ENCODE data around the gene TIMM23B.
"Not testable (repeated sequence)": the region's sequence is repeated elsewhere in the genome, so short reads cannot be mapped to it uniquely, and the experiment has no call there.

Gene TIMM23B, protein sequence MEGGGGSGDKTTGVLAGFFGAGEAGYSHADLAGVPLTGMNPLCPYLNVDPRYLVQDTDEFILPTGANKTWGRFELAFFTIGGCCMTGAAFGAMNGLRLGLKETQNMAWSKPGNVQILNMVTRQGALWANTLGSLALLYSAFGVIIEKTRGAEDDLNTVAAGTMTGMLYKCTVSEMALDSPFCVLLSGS

DNA sequence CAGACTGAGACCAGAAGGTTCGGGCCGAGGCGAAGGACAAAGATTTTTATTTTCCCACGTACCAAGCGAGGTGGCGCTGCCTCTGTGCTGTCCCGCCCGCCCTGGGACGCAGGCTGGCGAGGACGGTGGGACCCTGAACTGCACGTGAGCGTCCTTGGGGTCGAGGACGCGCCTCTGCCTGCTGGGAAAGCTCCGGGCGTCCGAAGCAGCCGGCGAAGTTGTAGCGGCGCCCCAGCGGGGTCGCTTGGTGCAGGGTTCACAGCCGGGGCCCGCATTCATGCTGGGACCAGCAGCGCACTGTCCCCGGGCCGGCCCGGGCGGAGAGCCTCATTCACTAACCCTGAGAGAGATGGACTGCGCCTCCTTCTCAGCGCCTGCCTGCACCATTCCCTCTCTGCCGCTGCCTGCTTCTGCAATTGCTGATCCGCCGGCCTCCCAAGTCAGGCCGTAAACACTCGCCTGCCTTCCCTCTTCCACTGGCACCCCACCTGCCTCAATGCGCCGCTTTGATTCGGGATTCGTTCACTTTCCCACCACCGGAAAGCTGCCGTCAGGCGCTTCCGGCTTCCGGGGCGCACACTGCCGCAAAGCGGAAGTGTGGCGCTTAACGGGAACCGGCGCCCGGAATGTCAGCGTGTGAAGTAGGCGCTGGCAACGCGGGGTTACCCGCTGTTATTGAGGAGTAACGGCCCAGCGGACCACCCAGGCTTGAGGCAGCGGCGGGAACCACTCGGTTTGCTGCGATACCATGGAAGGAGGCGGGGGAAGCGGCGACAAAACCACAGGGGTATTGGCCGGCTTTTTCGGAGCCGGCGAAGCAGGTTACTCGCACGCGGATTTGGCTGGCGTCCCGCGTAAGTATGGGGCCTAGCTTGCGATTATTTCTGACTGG is at the start of gene TIMM23B, which contains the start of gene PARG:
Gene TIMM23B, plus strand, starts transcription at position 607 of the 892 bp plus-strand sequence. Its CDS starts 142 bp downstream, at position 749.
Gene PARG, minus strand, starts transcription at position 581 of the 892 bp plus-strand sequence. Its CDS starts 302 bp downstream, at position 279.
- DNase-seq = peak; percentile 82

DNA sequence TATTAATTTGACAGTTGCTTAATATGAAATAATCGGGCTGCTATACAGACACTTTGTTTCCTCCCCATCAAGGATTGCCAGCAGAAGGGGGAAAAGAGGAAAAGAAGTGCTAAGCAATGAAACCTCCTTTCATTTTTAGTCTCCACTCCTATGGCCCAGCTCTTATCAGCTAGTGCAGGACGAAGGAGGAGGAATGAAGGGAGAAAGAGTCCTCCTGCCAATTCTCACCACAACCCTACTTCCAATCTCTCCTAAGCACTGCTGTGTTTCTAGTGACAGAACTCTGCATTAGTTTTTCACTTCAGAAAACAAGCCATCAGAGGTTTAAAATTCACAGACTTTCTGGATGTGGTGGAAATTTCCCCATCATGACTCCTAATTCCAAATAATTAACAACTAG is 41.9 kb upstream of the TIMM23B start:
- not testable (repeated sequence) for DNase-seq

DNA sequence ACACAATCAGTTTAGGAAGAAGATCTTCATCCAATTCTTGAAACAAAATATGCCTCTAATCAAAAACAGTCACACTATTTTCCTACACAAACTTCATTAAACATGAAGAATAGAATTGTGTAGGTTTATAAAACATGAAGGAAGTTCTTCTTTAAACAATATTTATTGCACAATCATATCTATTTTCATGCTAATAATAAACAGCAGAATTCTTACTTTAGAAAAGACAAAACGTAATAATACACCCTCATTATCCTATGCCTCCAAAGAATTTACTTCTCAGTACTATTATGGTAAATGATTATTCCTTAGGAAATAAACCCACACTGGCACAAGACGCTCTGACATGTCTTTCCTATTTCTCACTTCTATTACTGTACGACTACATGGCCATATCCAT is 41.4 kb upstream of the TIMM23B start:
- DNase-seq = not testable (repeated sequence)

DNA sequence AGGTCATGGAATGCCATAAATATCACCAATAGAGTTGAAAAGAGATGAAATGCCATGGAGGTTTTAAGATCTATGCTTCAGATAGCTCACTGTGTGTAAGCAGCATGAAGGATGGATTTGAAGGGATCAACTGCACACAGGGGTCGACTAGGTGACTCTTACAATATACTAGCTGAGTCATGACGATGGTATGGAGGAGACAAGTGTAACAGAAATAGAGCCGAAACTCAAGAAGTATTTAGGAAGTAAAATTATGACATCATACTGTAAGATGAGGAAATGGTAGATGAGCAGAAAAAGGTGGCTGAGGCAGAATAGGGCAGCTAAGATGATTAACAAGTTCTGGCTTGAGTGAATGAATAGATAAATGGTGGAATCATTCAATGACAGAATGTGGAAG is 38.0 kb upstream of the TIMM23B start:
- not testable (repeated sequence) for DNase-seq

DNA sequence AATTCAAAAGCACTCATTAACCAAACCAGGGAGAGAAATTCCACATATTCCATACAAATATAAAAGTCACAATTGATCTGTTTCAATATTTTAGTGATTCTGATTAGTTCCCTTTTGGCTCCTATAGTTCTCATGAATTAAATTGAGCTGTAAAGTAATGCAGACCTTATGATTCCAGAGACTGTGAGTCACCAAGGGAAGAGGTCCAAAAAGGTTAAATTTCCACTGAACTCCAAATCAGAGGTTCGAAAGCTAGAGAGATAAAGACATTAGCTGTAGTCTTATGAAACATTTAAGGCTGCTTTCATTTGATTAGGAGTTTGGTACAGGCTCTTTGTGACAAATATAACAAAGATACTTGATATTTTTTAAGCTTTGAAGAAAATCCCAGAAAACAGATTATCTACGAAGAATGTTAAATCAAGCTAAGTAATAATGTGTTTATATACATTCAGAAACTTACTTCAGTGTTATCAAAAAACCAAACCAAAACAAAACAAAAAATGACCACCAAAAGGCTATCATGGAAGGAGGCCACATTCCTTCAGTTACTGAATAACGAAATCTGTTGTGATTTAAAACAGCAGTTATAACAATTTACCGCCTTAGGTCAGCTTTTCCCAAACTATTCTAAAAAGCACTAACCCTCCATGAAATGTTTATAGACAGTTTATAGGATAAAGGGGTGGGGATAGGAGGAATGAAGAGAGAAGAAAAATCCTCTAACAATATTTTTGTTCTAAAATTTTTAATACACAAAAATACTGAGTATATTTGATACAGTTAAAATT is 33.4 kb upstream of the TIMM23B start:
- DNase-seq = not testable (repeated sequence)

DNA sequence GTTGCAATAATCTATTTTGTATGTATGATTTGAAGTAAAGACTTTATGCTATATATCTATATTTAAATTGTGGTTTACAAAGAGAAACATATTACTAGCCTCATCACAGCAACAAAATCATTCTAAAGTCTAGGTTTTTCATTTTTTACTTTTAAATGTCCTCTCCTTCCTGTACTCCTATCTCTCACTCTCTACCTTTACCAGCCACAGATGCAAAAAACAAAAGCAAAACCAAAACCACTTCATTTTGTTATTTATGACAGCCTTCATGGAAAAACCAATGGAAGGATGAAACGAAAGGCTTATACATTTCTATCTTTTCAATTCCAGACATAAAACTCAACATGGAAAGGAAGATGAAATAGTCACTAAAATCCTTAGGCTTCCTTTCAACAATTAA is 31.6 kb upstream of the TIMM23B start:
- DNase-seq = not testable (repeated sequence)

DNA sequence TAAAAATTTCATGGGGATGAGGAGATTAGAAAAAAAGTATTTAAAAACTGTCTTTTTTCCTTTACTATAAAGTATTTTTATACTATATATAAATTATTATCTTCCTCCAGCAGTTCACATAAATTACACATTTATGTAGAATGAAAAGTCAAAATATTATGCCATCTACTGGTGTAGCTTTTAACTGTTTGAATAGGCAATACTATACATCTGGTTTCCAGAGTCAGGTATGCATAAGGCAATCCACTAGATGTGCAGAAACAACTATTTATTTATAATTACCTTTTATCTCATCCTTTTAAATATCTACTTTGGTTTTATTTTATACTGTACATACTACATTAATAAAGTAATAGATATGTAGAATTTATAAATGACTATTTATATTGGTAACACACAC is 25.4 kb upstream of the TIMM23B start:
- not testable (repeated sequence) for DNase-seq

DNA sequence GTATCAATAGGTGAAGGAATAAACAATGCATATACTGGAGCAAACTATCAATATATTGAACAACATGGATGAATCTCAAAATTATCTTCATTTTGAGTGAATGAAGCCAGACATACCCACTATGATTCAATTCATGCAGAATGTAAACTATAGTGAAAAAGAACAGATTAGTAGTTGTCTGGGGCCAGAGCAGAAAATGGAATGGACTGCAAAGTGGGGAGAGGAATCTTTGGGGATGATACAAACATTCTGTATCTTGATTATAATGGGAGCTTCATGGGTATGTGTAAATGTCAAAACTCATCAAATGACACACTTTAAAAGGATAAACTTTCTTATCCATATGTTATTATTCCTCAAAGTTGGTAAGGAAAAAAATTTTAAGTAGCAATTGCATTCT is 23.9 kb upstream of the TIMM23B start:
- not testable (repeated sequence) for DNase-seq

DNA sequence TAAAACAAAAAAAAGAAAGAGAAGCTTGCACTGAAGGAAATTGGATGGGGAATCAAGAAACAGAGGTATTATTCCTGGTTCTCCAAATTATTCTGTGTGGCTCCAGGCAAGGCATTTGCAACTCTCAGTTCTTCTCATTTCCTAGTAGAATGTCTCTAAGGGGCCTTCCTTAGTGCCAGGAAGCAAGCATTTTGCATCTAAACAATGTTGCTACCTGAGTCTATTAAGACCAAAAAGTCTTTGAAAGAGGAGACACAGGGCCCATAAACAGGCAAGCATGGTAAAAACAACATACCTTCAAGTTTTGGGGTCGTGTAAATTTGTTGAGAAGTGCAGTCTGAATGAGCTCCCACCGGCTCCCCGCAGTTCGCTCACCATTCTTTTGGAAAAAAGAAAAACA is 19.8 kb upstream of the TIMM23B start:
- DNase-seq = not testable (repeated sequence)

DNA sequence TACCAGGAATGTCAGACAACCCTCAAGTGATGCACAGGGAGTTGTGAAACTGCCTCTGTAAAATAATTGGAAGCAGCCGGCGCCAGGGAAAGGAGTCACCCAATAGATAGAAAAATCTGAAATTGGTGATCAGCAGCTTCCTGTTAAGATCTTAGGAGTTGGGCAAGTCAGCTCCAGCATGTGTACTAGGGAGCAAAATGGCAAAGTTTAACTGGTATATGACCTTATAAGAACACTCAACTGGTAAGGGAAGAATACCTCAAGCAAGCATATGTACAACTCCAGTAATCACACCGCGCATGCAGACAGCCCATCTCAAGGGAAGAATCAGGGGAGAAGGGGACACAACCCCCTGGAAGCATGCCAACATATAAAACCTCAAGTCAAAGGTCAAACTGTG is 18.3 kb upstream of the TIMM23B start:
- not testable (repeated sequence) for DNase-seq

DNA sequence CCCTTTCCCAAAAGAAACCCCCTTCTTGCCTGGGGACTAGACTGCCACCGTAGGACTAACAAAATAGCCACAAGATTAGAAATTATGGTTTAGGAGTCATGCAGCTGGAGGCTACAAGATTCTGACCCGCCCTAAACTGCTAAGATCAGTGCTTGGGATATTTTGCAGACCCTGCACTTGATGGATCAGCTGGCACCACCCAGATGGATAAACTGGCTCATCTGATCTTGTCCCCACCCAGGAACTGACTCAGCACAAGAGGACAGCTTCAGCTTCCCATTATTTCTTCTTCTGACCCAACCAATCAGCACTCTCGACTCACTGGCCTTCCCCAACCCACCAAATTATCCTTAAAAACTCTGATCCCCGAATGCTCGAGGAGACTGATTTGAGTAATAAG is 10.6 kb upstream of the TIMM23B start:
- not testable (repeated sequence) for DNase-seq

DNA sequence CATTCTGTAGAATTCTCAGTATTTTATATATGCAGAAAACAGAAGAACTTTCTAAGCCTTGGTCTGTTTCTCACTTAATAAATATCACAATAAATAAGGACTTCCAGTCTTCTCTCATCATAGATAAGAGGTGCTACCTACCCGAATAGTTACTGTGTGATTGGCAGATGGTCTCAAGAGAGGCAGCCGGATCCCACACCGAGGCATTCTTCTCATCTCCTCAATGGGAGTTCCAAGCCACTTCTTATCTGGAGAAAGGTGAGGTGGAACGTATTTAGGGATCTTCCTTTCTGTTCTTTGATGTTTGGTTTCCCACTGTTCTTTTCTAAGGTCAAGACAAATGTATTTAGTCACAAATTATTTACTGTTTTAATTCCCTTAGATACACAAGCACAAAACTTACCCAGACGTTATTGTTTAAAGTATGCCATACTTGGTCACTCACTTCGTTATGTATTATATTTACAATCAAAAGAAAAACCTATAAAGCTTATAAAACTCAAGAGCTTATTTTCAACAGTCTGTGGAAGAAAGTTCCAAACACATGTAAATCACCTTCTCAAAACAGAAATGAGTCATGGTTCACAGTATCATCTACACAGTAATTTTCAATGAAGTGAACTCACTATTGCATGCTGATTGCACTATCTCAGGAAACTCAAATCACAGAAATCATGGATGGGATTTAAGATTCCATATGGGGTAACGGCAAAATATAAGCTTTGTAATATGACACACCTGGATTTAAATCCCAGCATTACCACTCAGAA is 9.7 kb upstream of the TIMM23B start:
- DNase-seq = not testable (repeated sequence)

DNA sequence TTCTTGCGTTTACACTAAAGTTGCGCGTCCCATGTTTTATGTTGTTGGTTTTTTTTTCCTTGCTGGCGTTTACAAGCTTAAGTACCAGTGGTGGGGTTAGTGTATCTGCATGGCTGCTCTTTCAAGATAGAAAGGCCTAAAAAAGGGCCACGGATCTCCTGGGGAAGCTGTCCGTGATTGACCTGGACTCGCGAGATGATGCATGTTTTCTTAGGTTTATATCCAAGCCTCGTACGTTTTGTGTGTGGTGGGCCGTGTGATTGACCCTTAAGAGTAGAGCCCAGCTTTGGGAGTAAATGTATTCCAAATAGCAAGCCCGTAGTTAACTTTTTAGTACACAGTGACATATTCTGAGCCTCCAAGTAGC is 469 bp downstream of the TIMM23B start:
- DNase-seq = not testable (repeated sequence)

DNA sequence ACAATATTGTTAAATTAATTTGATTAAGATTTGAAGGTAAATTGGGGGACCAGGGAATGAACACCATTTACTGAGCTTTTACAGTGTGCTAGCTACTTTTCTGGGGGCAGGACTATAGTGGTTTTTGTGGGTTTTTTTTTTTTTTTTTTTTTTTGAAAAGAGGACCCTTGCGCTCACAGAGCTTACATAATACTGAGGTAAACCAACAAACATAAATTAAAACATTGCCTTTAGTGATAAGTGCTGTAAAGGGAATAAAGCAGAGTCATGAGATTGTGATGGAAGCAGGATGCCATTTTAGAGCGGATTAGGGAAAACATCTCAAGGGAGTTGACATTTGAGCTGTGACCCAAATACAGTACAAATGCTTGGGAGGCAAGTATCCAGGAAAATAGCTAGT is 1.8 kb downstream of the TIMM23B start:
- not testable (repeated sequence) for DNase-seq

DNA sequence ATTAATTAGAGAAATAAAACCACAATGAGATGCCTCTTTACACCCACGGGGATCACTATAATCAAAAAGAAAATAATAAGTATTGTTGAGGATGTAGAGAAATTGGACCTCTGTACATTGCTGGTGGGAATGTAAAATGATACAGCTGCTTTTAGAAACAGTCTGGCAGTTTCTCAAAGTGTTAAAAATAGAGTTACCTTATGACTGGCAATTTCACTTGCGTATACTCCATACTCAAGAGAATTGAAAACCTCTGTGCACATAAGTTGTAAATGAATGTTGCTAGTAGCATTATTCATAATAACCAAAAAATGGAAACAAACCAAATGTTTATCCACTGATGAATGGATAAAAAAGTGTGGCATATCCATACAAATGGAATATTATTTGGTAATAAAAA is 6.3 kb downstream of the TIMM23B start:
- not testable (repeated sequence) for DNase-seq

DNA sequence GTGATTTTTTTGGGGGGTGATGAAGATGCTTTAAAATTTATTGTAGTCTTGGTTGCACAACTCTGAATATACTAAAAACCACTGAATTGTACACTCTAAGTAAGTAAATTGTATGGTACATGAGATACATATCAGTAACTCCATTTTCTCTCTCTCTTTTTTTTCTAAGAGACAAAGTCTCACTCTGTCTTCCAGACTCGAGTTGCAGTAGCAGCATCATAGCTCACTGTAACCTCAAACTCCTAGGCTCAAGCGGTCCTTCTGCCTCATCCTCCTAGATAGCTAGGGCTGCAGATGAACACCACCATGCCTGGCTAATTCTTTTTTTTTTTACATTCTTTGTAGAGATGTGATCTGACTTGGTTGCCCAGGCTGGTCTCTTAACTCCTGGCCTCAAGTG is 6.9 kb downstream of the TIMM23B start:
- not testable (repeated sequence) for DNase-seq

DNA sequence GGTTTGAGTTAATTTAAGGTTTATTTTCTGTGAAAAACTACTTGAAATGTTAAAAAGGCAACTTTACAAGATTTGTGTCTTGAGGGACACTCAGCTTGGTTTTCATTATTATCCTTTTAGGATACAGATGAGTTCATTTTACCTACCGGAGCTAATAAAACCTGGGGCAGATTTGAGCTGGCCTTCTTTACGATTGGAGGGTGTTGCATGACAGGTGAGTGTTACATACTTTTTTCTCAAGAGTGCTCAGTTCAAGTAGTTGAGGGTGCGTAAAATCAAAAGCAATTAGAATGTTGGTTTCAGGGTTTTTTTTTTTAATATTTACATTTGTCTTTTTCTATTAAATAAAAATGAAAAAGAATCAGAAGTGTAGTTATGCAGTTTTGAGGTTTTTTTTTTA is 10.2 kb downstream of the TIMM23B start:
- not testable (repeated sequence) for DNase-seq

DNA sequence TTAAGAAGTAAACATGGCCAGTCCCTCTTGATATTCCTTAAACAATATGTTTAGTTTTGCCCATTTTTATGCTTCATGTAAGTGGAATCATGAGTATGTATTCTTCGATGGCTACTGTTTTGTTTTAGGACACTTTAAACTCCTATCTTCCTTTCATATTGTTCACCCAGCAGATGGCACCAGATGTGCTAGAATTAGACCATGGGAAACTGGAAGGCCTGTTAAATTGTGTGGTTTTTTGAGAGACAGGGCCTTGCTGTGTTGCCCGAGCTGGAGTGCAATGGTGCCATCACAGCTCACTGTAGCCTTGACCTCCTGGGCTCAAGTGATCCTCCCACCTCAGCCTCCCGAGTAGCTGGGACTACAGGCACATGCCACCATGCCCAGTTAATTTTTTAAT is 11.3 kb downstream of the TIMM23B start:
- not testable (repeated sequence) for DNase-seq

DNA sequence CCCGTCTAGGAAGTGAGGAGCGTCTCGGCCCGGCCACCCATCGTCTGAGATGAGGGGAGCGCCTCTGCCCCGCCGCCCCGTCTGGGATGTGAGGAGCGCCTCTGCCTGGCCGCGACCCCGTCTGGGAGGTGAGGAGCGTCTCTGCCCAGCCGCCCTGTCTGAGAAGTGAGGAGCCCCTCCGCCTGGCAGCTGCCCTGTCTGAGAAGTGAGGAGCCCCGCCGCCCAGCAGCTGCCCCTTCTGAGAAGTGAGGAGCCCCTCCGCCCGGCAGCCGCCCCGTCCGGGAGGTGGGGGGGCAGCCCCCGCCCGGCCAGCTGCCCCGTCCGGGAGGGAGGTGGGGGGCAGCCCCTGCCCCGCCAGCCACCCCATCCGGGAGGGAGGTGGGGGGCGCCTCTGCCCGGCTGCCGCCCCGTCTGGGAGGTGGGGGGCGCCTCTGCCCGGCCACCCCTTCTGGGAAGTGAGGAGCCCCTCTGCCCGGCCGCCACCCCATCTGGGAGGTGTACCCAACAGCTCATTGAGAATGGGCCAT is 28.5 kb downstream of the TIMM23B start:
- not testable (repeated sequence) for DNase-seq

DNA sequence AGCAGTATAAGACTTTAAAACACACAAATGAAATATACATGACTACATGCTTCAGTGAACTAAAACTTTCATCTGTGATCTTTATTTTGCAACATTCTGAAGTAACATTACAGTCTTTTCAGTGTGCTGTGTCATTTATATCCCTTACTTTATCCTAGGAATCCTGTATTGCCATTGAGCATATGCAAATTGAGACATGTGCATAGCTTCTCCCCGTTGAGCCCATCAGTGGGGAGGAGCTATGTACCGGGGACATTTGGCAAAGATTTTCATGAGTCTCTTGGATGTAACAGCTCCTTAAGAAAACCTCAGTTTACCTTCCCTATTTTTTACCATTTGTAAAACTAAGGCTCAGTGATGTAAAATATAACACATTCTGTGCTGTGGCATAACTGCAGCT is 29.6 kb downstream of the TIMM23B start:
- DNase-seq = not testable (repeated sequence)

DNA sequence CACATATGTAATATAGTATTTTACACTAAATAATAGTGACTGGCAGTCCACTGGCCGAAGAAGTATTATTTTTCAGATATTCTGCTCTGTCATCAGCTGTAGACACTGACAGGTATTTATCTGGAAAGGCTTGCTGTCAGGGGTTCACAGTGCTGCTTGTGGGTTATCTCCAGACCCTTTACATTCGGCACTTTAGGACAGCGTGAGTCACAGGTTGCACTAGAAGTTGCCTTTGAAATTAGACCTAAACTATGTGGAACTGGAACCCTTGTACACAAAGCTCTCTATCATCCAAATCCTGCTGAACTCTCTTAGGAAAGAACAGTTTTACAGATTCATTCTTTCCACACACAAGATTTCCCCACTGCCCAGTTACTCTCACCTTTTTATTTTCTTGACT is 30.2 kb downstream of the TIMM23B start:
- not testable (repeated sequence) for DNase-seq

DNA sequence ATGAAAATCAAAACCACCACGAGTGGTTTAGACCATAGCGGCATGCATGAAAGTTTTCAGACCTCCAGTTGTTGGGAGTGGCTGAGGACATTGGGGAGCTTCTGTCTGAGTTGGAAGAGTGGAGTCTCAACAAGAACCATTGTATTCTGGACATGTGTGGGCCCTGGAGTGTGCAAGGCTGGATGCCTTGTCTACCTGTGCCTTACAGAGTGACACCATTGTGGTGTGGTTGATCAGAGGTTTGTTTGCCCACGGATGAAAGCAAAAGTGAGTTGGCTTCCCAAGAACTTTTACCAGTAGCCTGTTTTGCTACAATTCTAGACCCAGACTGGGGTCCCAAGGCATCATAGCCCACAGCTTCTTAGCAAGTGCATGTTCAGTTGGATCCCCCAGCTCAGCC is 35.9 kb downstream of the TIMM23B start:
- DNase-seq = not testable (repeated sequence)
